ENCODE data around the gene ABCA6. TPM values are rescaled to one million over a fixed set of nuclear protein-coding genes. Genes with fewer than 3 reads are reported as not detected.

The ABCA6 gene
- total and polyA plus RNA-seq, 2 donors (not counting 1 experiment from before 2014, with no cell fraction given): 4.2 to 12.9 TPM

- Histone ChIP-seq H4K20me1 (ENCODE audit: control insufficient read depth, extremely low read depth, insufficient read depth, low read length) (no peaks in the 10 kb centered on the region), H3K36me3 (ENCODE audit: control insufficient read depth, insufficient read depth, low read length) (no peaks in the 10 kb centered on the region), H3K79me2 (ENCODE audit: control insufficient read depth, insufficient read depth, low read length) (no peaks in the 10 kb centered on the region), H3K27ac (ENCODE audit: insufficient read depth, low read length) (no peak overlapping the region), H3K9ac (ENCODE audit: insufficient read depth, low read length) (no peak overlapping the region), H3K4me2 (ENCODE audit: extremely low read depth, insufficient read depth, low read length) (no peak overlapping the region), H3K4me1 (ENCODE audit: control insufficient read depth, extremely low read depth, insufficient read depth, low read length) (no peaks in the 10 kb centered on the region), H3K9me3 (ENCODE audit: control insufficient read depth, insufficient read depth, low read depth, low read length) (no peaks in the 10 kb centered on the region), H2AFZ (ENCODE audit: low read length) (no peak overlapping the region), H3K27me3 (ENCODE audit: control insufficient read depth, insufficient read depth, low read length) (no peaks in the 10 kb centered on the region), H3K4me3 (replicated peaks in 1 of 4; ENCODE audit: control extremely low read depth in 1 of 4, insufficient read depth in 1 of 4, low read depth in 3 of 4, low read length in 4 of 4) (no peak overlapping the region)
- TF ChIP-seq, protein P1, sequence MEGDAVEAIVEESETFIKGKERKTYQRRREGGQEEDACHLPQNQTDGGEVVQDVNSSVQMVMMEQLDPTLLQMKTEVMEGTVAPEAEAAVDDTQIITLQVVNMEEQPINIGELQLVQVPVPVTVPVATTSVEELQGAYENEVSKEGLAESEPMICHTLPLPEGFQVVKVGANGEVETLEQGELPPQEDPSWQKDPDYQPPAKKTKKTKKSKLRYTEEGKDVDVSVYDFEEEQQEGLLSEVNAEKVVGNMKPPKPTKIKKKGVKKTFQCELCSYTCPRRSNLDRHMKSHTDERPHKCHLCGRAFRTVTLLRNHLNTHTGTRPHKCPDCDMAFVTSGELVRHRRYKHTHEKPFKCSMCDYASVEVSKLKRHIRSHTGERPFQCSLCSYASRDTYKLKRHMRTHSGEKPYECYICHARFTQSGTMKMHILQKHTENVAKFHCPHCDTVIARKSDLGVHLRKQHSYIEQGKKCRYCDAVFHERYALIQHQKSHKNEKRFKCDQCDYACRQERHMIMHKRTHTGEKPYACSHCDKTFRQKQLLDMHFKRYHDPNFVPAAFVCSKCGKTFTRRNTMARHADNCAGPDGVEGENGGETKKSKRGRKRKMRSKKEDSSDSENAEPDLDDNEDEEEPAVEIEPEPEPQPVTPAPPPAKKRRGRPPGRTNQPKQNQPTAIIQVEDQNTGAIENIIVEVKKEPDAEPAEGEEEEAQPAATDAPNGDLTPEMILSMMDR (conservative IDR thresholded peaks at IDR 0.05 in 1 of 2, IDR thresholded peaks at IDR 0.05 in 1 of 2; ENCODE audit: low read depth in 1 of 2, low read length in 2 of 2): no peak
- TF ChIP-seq EZH2 (IDR thresholded peaks at IDR 0.05; ENCODE audit: low read length, missing control alignments): no peak
- DNase-seq (ENCODE audit: low read depth in 2 of 2): no peak
Measured at GRCh38 chr17:69122065-69122464, 19.6 kb downstream of the ABCA6 start.

DNA sequence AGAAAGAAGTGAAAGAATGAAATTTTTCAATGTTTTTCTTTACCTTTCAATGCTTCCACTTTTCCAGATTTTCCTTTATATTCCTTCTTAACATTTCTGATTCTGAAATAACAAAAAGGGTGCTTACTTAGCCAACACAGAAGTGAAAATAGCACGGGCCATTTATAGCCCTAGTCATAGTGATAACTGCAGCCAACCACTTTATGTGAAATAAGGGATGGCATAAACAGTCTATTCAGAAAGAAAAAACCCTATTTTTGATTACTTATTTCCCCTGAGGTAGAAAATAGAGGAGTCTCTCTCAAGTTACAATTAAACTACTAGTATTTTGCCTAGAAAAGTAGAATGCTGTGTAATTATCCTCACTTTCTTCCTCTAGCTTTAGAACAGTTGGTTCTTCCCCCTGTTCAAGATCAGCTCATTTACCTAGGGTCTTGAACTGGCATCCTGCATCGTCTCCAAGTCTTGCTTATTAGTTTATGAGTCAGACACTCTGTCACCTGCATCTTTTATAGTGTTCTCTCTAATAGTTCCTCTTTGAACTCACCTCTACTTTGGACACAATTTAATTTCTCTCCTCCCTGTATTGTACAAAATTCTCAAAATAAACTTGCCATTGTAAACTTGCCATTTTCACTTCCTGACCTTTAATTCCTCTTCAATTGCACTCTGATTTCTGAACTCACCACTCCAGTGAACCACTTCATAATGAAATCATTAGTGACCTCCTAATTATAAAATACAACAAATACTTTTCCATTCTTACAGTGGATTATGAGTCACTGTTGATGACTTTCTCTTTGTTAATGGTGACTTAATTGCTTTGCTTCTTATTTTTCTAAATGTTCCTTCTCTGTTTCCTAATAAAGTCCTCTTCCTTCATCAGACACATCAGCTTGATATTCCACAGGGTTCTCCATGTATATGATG, 23.6 kb downstream of the ABCA6 start:
- Histone ChIP-seq H3K9me3 (ENCODE audit: control insufficient read depth, insufficient read depth, low read depth, low read length) (no peaks in the 10 kb centered on the region), H4K20me1 (ENCODE audit: control insufficient read depth, extremely low read depth, insufficient read depth, low read length) (no peaks in the 10 kb centered on the region), H3K79me2 (ENCODE audit: control insufficient read depth, insufficient read depth, low read length) (no peaks in the 10 kb centered on the region), H3K36me3 (ENCODE audit: control insufficient read depth, insufficient read depth, low read length) (no peaks in the 10 kb centered on the region), H3K4me3 (replicated peaks in 1 of 4; ENCODE audit: control extremely low read depth in 1 of 4, insufficient read depth in 1 of 4, low read depth in 3 of 4, low read length in 4 of 4) (no peak overlapping the region), H3K27me3 (ENCODE audit: control insufficient read depth, insufficient read depth, low read length) (no peaks in the 10 kb centered on the region), H3K27ac (ENCODE audit: insufficient read depth, low read length) (no peak overlapping the region), H3K4me2 (ENCODE audit: extremely low read depth, insufficient read depth, low read length) (no peak overlapping the region), H2AFZ (ENCODE audit: low read length) (no peak overlapping the region), H3K9ac (ENCODE audit: insufficient read depth, low read length) (no peak overlapping the region), H3K4me1 (ENCODE audit: control insufficient read depth, extremely low read depth, insufficient read depth, low read length) (no peaks in the 10 kb centered on the region)
- TF ChIP-seq, protein P1 (conservative IDR thresholded peaks at IDR 0.05 in 1 of 2, IDR thresholded peaks at IDR 0.05 in 1 of 2; ENCODE audit: low read depth in 1 of 2, low read length in 2 of 2): no peak
- TF ChIP-seq EZH2 (IDR thresholded peaks at IDR 0.05; ENCODE audit: low read length, missing control alignments): no peak
- no peak for DNase-seq (ENCODE audit: low read depth in 2 of 2)

DNA sequence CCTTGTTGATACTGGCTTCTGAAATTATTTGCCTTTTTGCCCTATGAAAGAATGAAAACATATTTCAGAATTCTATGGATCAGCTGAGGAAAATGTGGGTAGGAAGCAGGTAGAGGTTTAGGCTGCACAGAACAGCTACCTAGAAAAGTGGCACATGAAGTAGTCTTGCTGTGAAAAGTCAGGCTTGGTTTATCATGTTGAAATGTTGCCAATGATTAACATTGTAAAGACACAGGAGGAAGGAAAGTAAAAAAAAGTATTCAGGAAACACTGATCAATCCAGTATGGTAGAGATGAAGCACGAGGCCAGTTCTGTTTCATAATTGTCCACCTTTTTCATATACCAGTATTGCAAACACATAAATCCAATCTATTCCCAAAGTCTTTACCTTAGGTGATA, 29.9 kb downstream of the ABCA6 start:
- H3K79me2 ChIP-seq (ENCODE audit: control insufficient read depth, insufficient read depth, low read length): no peaks in the 10 kb centered on the region
- no peak overlapping the region for H2AFZ ChIP-seq (ENCODE audit: low read length)
- DNase-seq (ENCODE audit: low read depth in 2 of 2): no peak
- no peaks in the 10 kb centered on the region for H4K20me1 ChIP-seq (ENCODE audit: control insufficient read depth, extremely low read depth, insufficient read depth, low read length)
- H3K9me3 ChIP-seq (ENCODE audit: control insufficient read depth, insufficient read depth, low read depth, low read length): no peaks in the 10 kb centered on the region
- TF ChIP-seq, protein P1 (conservative IDR thresholded peaks at IDR 0.05 in 1 of 2, IDR thresholded peaks at IDR 0.05 in 1 of 2; ENCODE audit: low read depth in 1 of 2, low read length in 2 of 2): no peak
- TF ChIP-seq EZH2 (IDR thresholded peaks at IDR 0.05; ENCODE audit: low read length, missing control alignments): no peak
- H3K4me3 ChIP-seq (replicated peaks in 1 of 4; ENCODE audit: control extremely low read depth in 1 of 4, insufficient read depth in 1 of 4, low read depth in 3 of 4, low read length in 4 of 4): no peak overlapping the region
- no peak overlapping the region for H3K27ac ChIP-seq (ENCODE audit: insufficient read depth, low read length)
- H3K4me1 ChIP-seq (ENCODE audit: control insufficient read depth, extremely low read depth, insufficient read depth, low read length): no peaks in the 10 kb centered on the region
- H3K36me3 ChIP-seq (ENCODE audit: control insufficient read depth, insufficient read depth, low read length): no peaks in the 10 kb centered on the region
- no peak overlapping the region for H3K4me2 ChIP-seq (ENCODE audit: extremely low read depth, insufficient read depth, low read length)
- H3K9ac ChIP-seq (ENCODE audit: insufficient read depth, low read length): no peak overlapping the region
- H3K27me3 ChIP-seq (ENCODE audit: control insufficient read depth, insufficient read depth, low read length): no peaks in the 10 kb centered on the region
